Dermis microvascular lymphatic vessel endothelial cell (primary cell): ENCODE measurements around the gene RGL1. TPM values are rescaled to one million over a fixed set of nuclear protein-coding genes. Genes with fewer than 3 reads are reported as not detected.

Experiments used
- DNase-seq, 2 donors: peaks; one replicate each; pipeline versions ENCODE4 v3.0.0 to v3.0.0-alpha.2; 2010; ENCODE audit warnings: low read depth in 2 of 2
- total RNA-seq: library from RNA; depleted of rRNA; stranded (reverse); fragments of >200 nt; gene quantifications from 2 replicates; pipeline ENCODE4 v1.2.1, GENCODE V29; 2014

Gene RGL1
- total RNA-seq, 1 donor from 2014 or later: 20.7 TPM

- DNase-seq: no peak
Observed at GRCh38 chr1:183953031-183953430, 148.1 kb downstream of the RGL1 start.

- DNase-seq: no peak
Observed at GRCh38 chr1:183954496-183954895, 149.6 kb downstream of the RGL1 start.

- peak in 1 of 2 donors; percentile 69 for DNase-seq
Observed at GRCh38 chr1:183956559-183957188, 151.8 kb downstream of the RGL1 start.

GRCh38 chr1:183957216-183957830 is 152.4 kb downstream of the RGL1 start:
- DNase-seq: no peak

- no peak for DNase-seq
Observed at GRCh38 chr1:183958958-183959357, 154.0 kb downstream of the RGL1 start.

- DNase-seq: no peak
Observed at GRCh38 chr1:183961132-183961531, 156.2 kb downstream of the RGL1 start.

- DNase-seq: no peak
Observed at GRCh38 chr1:183962903-183963302, 158.0 kb downstream of the RGL1 start.

GRCh38 chr1:183965726-183966125 is 160.8 kb downstream of the RGL1 start:
- DNase-seq: no peak

- DNase-seq: no peak
Observed at GRCh38 chr1:183966487-183966886, 161.6 kb downstream of the RGL1 start.

- DNase-seq: no peak
Observed at GRCh38 chr1:183967914-183968313, 163.0 kb downstream of the RGL1 start.

GRCh38 chr1:183968386-183968785 is 163.5 kb downstream of the RGL1 start:
- DNase-seq: no peak

GRCh38 chr1:183970516-183971300 is 165.8 kb downstream of the RGL1 start:
- DNase-seq: peak in 1 of 2 donors; percentile 12

- no peak for DNase-seq
Observed at GRCh38 chr1:183975651-183976050, 170.7 kb downstream of the RGL1 start.

- no peak for DNase-seq
Observed at GRCh38 chr1:183977717-183978116, 172.8 kb downstream of the RGL1 start.

Other genes starting within 250 kb of the RGL1 start
- gene NCF2, start 214.7 kb upstream of the RGL1 start, total RNA-seq: not detected in 2 replicates
- gene ARPC5, start 169.3 kb upstream of the RGL1 start, total RNA-seq: 64.6 and 109 TPM in 2 replicates
- not detected in 2 replicates for gene APOBEC4, start 151.8 kb upstream of the RGL1 start, total RNA-seq
- gene COLGALT2, start 232.6 kb downstream of the RGL1 start, total RNA-seq: under 0.01 and 0.13 TPM in 2 replicates
- 18.3 and 25.2 TPM in 2 replicates for gene TSEN15, start 246.6 kb downstream of the RGL1 start, total RNA-seq